Keratinocyte (primary cell): ENCODE results near the gene UTF1. TPM values are rescaled to one million over a fixed set of nuclear protein-coding genes. Genes with fewer than 3 reads are reported as not detected.

Source experiments
- DNase-seq: peaks from one replicate; pipeline ENCODE4 v3.0.0-alpha.2; 2011; ENCODE audit warnings: low read depth, missing footprints, low spot score
- FAIRE-seq: peaks from 2 replicates; lab custom pipeline; 2011; peaks lifted over from hg19 to GRCh38; lab: Jason Lieb, UNC
- H2AFZ ChIP-seq: 2 replicates; pipeline ENCODE4 v1.6.0; 2012; ENCODE audit warnings: low read length, control low read depth, inconsistent platforms; ENCODE audit not compliant: control insufficient read depth
- H3K27ac ChIP-seq: 2 replicates; pipeline ENCODE4 v1.5.1; 2011; ENCODE audit warnings: low read length; ENCODE audit not compliant: control insufficient read depth, insufficient read depth
- H3K27me3 ChIP-seq: 3 replicates; pipeline ENCODE4 v1.6.0; 2011; ENCODE audit warnings: low read length; ENCODE audit not compliant: control insufficient read depth, insufficient read depth; ENCODE audit errors: extremely low read depth
- H3K36me3 ChIP-seq, 2 experiments: 2 replicates in 1 of 2; 3 replicates in 1 of 2; pipeline ENCODE4 v1.5.1; 2011; ENCODE audit warnings: low read length in 2 of 2, mild to moderate bottlenecking in 1 of 2; ENCODE audit not compliant: control insufficient read depth in 2 of 2, insufficient read depth in 2 of 2; ENCODE audit errors: extremely low read depth in 1 of 2
- H3K4me1 ChIP-seq: 3 replicates; pipeline ENCODE4 v1.5.1; 2011; ENCODE audit warnings: low read length; ENCODE audit not compliant: control insufficient read depth, insufficient read depth; ENCODE audit errors: extremely low read depth
- H3K4me2 ChIP-seq: 3 replicates; pipeline ENCODE4 v1.6.0; 2011; ENCODE audit warnings: low read depth, low read length; ENCODE audit not compliant: control insufficient read depth, insufficient read depth; ENCODE audit errors: extremely low read depth
- H3K4me3 ChIP-seq, 3 experiments: fragments of 200-600 bp in 1 of 3; sonication (generic) in 1 of 3; 2 replicates in 2 of 3; 3 replicates in 1 of 3; pipeline ENCODE4 v1.5.1; 2011 to 2016; ENCODE audit warnings: low read length in 3 of 3, mild to moderate bottlenecking in 3 of 3, control low read depth in 2 of 3, inconsistent platforms in 1 of 3, low read depth in 1 of 3, mixed read lengths in 1 of 3, mixed run types in 1 of 3, moderate library complexity in 1 of 3; ENCODE audit not compliant: control insufficient read depth in 2 of 3, insufficient read depth in 2 of 3; ENCODE audit errors: extremely low read depth in 1 of 3
- H3K79me2 ChIP-seq: 2 replicates; pipeline ENCODE4 v1.6.0; 2012; ENCODE audit warnings: low read length; ENCODE audit not compliant: control insufficient read depth, insufficient read depth
- H3K9ac ChIP-seq: 3 replicates; pipeline ENCODE4 v1.6.0; 2011; ENCODE audit warnings: low read length; ENCODE audit not compliant: control insufficient read depth, insufficient read depth; ENCODE audit errors: extremely low read depth
- H3K9me1 ChIP-seq: 3 replicates; pipeline ENCODE4 v1.6.0; 2011; ENCODE audit warnings: low read length; ENCODE audit not compliant: control insufficient read depth, insufficient read depth; ENCODE audit errors: extremely low read depth
- H3K9me3 ChIP-seq: 2 replicates; pipeline ENCODE4 v1.5.1; 2012; ENCODE audit warnings: low read depth, low read length; ENCODE audit not compliant: control insufficient read depth
- H4K20me1 ChIP-seq: 3 replicates; pipeline ENCODE4 v1.6.0; 2011; ENCODE audit warnings: low read length; ENCODE audit not compliant: control insufficient read depth, insufficient read depth; ENCODE audit errors: extremely low read depth
- CTCF ChIP-seq, 3 experiments: IDR thresholded peaks in 1 of 3; conservative IDR thresholded peaks in 1 of 3; optimal IDR thresholded peaks in 1 of 3; 2 replicates in 2 of 3; 3 replicates in 1 of 3; pipeline versions ENCODE3 to v1.5.1; 2011; ENCODE audit warnings: low read length in 3 of 3, mild to moderate bottlenecking in 3 of 3, moderate library complexity in 2 of 3, control low read depth in 1 of 3, inconsistent platforms in 1 of 3; ENCODE audit not compliant: insufficient read depth in 2 of 3; ENCODE audit errors: extremely low read depth in 1 of 3
- EZH2 ChIP-seq: IDR thresholded peaks from one replicate; pipeline ENCODE4 v1.6.1; 2012; ENCODE audit warnings: inconsistent platforms, mild to moderate bottlenecking, low read length, moderate library complexity
- dilution Hi-C: fragments of 300-500 bp; cut with MboI; formaldehyde crosslinking; loops from one replicate; pipeline ENCODE4 v1.7.0; 2020; ENCODE audit warnings: low sequenced_read_pairs; ENCODE audit not compliant: extremely low pct_ligation_motif_present
- polyA plus RNA-seq, 5 experiments: library from polyadenylated mRNA; depleted of rRNA in 3 of 5; stranded (reverse) in 3 of 5; stranded (forward) in 1 of 5; unstranded in 1 of 5; fragments of >200 nt; gene quantifications; 1 replicate in 1 of 5; 2 replicates in 3 of 5; 3 replicates in 1 of 5; pipeline versions ENCODE4 v1.2.1 to v1.2.3, GENCODE V29; 2011 to 2012; ENCODE audit warnings: missing spikeins in 2 of 5, low read depth in 1 of 5, low replicate concordance in 1 of 5

Gene UTF1
- polyA plus RNA-seq, 1 donor (not counting 4 experiments of a cell fraction or from before 2014, with no cell fraction given), result not detected

DNA sequence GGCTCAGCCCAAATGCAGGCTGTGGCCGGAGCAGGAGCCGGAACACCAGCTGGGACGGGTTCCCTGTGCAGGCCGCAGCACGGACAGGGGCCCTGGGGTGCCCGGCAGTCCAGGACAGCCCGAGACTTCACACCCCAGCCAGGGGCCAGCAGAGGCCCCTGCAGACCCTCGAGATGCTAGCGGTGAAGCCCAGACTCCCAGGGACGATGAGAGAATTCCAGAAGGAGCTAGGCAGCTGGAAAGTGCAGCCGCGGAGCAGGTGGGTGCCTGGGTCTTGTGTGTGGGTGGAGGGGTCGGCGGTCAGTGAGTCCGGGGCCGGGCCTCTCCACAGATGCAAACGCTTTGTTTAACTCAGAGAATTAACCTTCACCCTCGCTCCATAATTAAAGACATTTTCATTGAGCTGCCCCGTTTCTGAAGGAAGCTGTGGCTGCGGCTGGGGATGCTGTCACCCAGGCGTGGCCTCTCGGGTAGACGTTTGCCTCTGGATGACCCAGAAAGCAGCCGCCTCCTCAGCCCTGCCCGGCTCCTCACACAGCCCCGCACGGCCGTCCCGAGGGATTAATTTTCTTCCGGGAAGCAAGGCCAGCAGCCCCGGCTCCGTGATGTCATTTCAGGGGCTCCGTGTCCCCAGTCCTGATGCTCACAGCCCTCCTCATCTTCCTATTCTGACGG lies 43.5 kb upstream of the UTF1 start:
- Histone ChIP-seq H3K79me2 (no peaks in the 10 kb centered on the region), H3K36me3 (no peaks in the 10 kb centered on the region), H4K20me1 (no peaks in the 10 kb centered on the region), H3K9ac (no peak overlapping the region), H3K4me2 (no peak overlapping the region), H3K9me3 (peaks cover 7% of the 10 kb centered on the region), H2AFZ (no peak overlapping the region), H3K4me1 (no peaks in the 10 kb centered on the region), H3K27me3 (no peaks in the 10 kb centered on the region), H3K27ac (no peak overlapping the region), H3K9me1 (no peaks in the 10 kb centered on the region), H3K4me3 (no peak overlapping the region)
- FAIRE-seq (no peak), DNase-seq (no peak)
- no peak for TF ChIP-seq EZH2
- TF ChIP-seq CTCF (optimal IDR thresholded peaks at IDR 0.05 in 1 of 3, IDR thresholded peaks at IDR 0.05 in 1 of 3, conservative IDR thresholded peaks at IDR 0.05 in 1 of 3; ENCODE audit: extremely low read depth in 1 of 3, insufficient read depth in 2 of 3, low read length in 3 of 3), result no peak
- dilution Hi-C loops, result no loop called here

GRCh38 chr10:133187091-133187905 lies 42.7 kb upstream of the UTF1 start:
- dilution Hi-C loops, result no loop called here
- no peak for DNase-seq
- Histone ChIP-seq H3K79me2 (no peaks in the 10 kb centered on the region), H3K4me3 (no peak overlapping the region), H3K36me3 (no peaks in the 10 kb centered on the region), H3K9me3 (peaks cover 7% of the 10 kb centered on the region), H3K27ac (no peak overlapping the region), H3K9ac (no peak overlapping the region), H2AFZ (no peak overlapping the region), H3K9me1 (no peaks in the 10 kb centered on the region), H3K4me1 (no peaks in the 10 kb centered on the region), H4K20me1 (no peaks in the 10 kb centered on the region), H3K4me2 (no peak overlapping the region), H3K27me3 (no peaks in the 10 kb centered on the region)
- TF ChIP-seq EZH2 (no peak), CTCF (optimal IDR thresholded peaks at IDR 0.05 in 1 of 3, IDR thresholded peaks at IDR 0.05 in 1 of 3, conservative IDR thresholded peaks at IDR 0.05 in 1 of 3; ENCODE audit: extremely low read depth in 1 of 3, insufficient read depth in 2 of 3, low read length in 3 of 3) (no peak)
- FAIRE-seq, result no peak
